Esophagus muscularis mucosa (tissue), 4 donors: Measurements from ENCODE around the gene PLEKHG4B. TPM values are rescaled to one million over a fixed set of nuclear protein-coding genes. Genes with fewer than 3 reads are reported as not detected.

Experiments
- DNase-seq: peaks from one replicate; pipeline ENCODE4 v3.0.0-alpha.2; 2017; ENCODE audit errors: extremely low spot score
- H3K27ac ChIP-seq, 4 donors: fragments of 200-600 bp; sonication (generic); replicated peaks in 1 of 4; 1 replicate in 3 of 4; 2 replicates in 1 of 4; pipeline ENCODE4 v1.5.1; 2016 to 2019; ENCODE audit warnings: mild to moderate bottlenecking in 1 of 4
- H3K27me3 ChIP-seq, 4 donors: fragments of 200-600 bp; sonication (generic); one replicate each; pipeline versions ENCODE4 v1.5.1 to v1.6.0; 2016 to 2019
- H3K36me3 ChIP-seq, 4 donors: fragments of 200-600 bp; sonication (generic); one replicate each; pipeline ENCODE4 v1.5.1; 2016 to 2019
- H3K4me1 ChIP-seq, 4 donors: fragments of 200-600 bp; sonication (generic); one replicate each; pipeline ENCODE4 v1.5.1; 2016 to 2019
- H3K4me3 ChIP-seq, 4 donors: fragments of 200-600 bp; sonication (generic); 1 replicate in 2 of 4; 2 replicates in 2 of 4; pipeline ENCODE4 v1.5.1; 2016 to 2019; ENCODE audit warnings: mild to moderate bottlenecking in 4 of 4, moderate library complexity in 1 of 4
- H3K9me3 ChIP-seq, 4 donors: fragments of 200-600 bp; sonication (generic); 1 replicate in 3 of 4; 2 replicates in 1 of 4; pipeline ENCODE4 v1.5.1; 2016 to 2019
- EP300 ChIP-seq: sonication (generic); formaldehyde crosslinking; IDR thresholded peaks from one replicate; pipeline ENCODE4 v1.6.1; 2017; ENCODE audit warnings: antibody characterized with exemption
- POLR2A ChIP-seq: fragments of 450-650 bp; IDR thresholded peaks from one replicate; pipeline ENCODE4 v1.6.1; 2017; ENCODE audit warnings: antibody characterized with exemption, moderate library complexity, mild to moderate bottlenecking, low read depth
- POLR2AphosphoS5 ChIP-seq, 2 donors: sonication (generic); formaldehyde crosslinking; IDR thresholded peaks; one replicate each; pipeline ENCODE4 v1.6.1; 2017; ENCODE audit warnings: antibody characterized with exemption in 2 of 2
- WGBS: methylation state at CpG from one replicate; pipeline ENCODE4 v1.1.5; 2018; 5-methylcytosine and 5-hydroxymethylcytosine counted together
- intact Hi-C: fragments of 100-400 bp; cut with DNase I; formaldehyde crosslinking; loops from one replicate; pipeline ENCODE4 v1.15.1; 2023
- total RNA-seq, 4 donors: library from RNA; depleted of rRNA; stranded (reverse); fragments of >200 nt; gene quantifications; one replicate each; pipeline versions ENCODE4 v1.1.0 to v1.2.1, GENCODE V29; 2016
- TF ChIP-seq, protein P1 (sequence below), 3 experiments: fragments of 200-600 bp in 2 of 3; fragments of 450-650 bp in 1 of 3; sonication (generic) in 2 of 3; IDR thresholded peaks; one replicate each; pipeline ENCODE4 v1.5.1; 2017 to 2019; ENCODE audit warnings: antibody characterized with exemption in 3 of 3, mild to moderate bottlenecking in 2 of 3, moderate library complexity in 1 of 3

The PLEKHG4B gene
- total RNA-seq, 4 donors from 2014 or later = under 0.01 to 0.46 TPM; not detected in 2

DNA sequence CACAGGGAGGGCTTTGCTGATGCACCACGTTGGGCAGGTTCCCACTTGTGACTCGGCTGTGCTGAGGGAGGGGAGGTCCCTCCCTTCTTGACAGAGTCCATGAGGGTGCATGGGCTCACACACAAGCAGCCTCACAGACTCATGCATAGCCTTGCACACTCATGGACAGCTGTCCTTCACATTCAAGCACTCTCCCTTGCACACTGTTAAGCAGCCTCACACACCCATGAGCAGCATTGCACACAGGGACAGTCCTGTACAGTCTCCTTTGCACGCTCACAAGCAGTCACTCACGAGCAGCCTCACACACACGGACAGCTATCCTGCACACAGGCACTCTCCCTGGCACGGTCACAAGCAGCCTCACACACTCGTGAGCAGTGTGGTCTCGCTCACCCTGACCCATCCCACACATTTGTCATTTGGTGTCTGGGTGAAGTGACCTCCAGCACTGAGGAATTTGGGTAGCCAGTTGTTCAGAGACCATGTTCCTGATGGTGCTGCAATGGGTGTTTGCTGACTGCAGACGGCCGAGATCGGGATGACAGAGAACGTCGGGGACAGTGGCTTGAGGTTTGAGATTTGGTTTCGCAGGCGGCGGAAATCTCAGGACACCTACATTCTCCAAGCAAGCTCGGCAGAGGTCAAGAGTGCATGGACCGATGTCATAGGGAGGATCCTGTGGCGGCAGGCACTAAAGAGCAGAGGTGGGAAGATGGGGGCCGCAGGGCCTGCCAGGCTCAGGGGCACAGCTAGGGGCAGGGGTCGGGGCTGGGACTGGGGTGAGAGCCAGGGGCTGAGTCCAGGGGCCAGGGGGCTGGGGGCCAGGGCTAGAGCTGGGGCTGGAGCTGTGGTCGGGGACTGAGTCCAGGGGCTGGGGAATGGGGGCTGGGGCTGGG, 81.7 kb downstream of the PLEKHG4B start:
- TF ChIP-seq, protein P1, sequence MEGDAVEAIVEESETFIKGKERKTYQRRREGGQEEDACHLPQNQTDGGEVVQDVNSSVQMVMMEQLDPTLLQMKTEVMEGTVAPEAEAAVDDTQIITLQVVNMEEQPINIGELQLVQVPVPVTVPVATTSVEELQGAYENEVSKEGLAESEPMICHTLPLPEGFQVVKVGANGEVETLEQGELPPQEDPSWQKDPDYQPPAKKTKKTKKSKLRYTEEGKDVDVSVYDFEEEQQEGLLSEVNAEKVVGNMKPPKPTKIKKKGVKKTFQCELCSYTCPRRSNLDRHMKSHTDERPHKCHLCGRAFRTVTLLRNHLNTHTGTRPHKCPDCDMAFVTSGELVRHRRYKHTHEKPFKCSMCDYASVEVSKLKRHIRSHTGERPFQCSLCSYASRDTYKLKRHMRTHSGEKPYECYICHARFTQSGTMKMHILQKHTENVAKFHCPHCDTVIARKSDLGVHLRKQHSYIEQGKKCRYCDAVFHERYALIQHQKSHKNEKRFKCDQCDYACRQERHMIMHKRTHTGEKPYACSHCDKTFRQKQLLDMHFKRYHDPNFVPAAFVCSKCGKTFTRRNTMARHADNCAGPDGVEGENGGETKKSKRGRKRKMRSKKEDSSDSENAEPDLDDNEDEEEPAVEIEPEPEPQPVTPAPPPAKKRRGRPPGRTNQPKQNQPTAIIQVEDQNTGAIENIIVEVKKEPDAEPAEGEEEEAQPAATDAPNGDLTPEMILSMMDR (IDR thresholded peaks at IDR 0.05) = no peak
- TF ChIP-seq POLR2A = no peak
- no peak for TF ChIP-seq EP300
- intact Hi-C loops = no loop called here
- Histone ChIP-seq H3K27ac (no peak overlapping the region), H3K9me3 (no peaks in the 10 kb centered on the region), H3K4me1 (peaks cover 4 to 9% (median 4%) of the 10 kb centered on the region in 4 donors), H3K4me3 (no peak overlapping the region), H3K27me3 (peaks cover 0 to 17% (median 0%) of the 10 kb centered on the region in 4 donors), H3K36me3 (no peaks in the 10 kb centered on the region)
- 87% methylated on average over 20 of the region's 22 CpGs for WGBS
- DNase-seq = no peak

DNA sequence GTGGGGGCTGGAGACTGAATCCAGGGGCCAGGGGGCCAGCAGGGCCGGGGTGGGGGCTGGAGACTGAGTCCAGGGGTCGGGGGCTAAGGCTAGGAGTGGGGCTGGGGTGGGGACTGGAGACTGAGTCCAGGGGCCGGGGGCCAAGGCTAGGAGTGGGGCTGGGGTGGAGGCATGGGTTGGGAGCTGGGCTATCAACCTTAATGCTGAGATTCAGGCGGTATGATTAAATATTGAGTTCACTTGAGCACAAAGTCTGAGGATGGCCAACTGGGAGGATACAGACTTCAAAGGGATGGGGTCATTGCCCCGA, 82.3 kb downstream of the PLEKHG4B start:
- TF ChIP-seq POLR2A (no peak), POLR2AphosphoS5 (IDR thresholded peaks at IDR 0.05) (no peak), EP300 (no peak)
- TF ChIP-seq, protein P1 (IDR thresholded peaks at IDR 0.05) = no peak
- DNase-seq = no peak
- no peak overlapping the region for H3K4me3 ChIP-seq
- 88% methylated on average over 5 of the region's 5 CpGs for WGBS
- H3K27ac ChIP-seq = no peak overlapping the region
- H3K27me3 ChIP-seq = peaks cover 0 to 17% (median 0%) of the 10 kb centered on the region in 4 donors
- no peaks in the 10 kb centered on the region for H3K36me3 ChIP-seq
- peaks cover 0 to 5% (median 1%) of the 10 kb centered on the region in 4 donors for H3K4me1 ChIP-seq
- intact Hi-C loops = no loop called here
- H3K9me3 ChIP-seq = no peaks in the 10 kb centered on the region

DNA sequence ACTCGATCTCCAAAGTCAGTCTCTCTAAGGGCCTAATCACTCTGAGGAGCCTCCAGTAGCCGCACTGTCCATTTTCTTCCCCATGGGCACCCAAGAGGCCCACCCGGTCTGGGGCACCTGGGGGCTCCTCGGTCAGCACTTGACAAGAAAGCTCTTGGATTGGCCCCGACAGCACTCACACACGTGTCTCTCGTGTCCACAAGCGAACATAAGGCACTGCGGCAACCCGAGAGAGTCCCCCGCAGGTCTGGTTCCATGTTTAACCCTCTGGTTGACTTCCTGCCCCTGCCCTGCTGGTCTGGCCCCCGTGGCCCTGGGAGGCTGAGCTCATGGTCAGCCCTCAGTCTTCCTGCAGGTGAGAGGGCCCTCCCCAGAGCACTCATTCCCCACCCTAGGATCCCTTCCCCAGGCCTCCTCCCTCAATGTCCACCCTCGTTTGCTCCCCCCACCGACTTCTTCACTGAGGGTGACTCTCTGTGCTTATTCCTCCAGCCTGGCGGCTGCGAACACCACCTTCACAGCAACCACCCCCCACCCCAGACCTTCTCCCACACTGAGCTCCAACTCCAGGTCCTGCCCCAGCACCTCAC, 83.0 kb downstream of the PLEKHG4B start:
- peaks cover 0 to 17% (median 0%) of the 10 kb centered on the region in 4 donors for H3K27me3 ChIP-seq
- no peak for TF ChIP-seq EP300
- no peak for TF ChIP-seq POLR2A
- TF ChIP-seq POLR2AphosphoS5 (IDR thresholded peaks at IDR 0.05) = no peak
- TF ChIP-seq, protein P1 (IDR thresholded peaks at IDR 0.05) = no peak
- H3K4me3 ChIP-seq = no peak overlapping the region
- H3K27ac ChIP-seq = no peak overlapping the region
- DNase-seq = no peak
- H3K9me3 ChIP-seq = no peaks in the 10 kb centered on the region
- intact Hi-C loops = no loop called here
- 94% methylated on average over 16 of the region's 16 CpGs for WGBS
- H3K36me3 ChIP-seq = no peaks in the 10 kb centered on the region
- no peaks in the 10 kb centered on the region for H3K4me1 ChIP-seq

DNA sequence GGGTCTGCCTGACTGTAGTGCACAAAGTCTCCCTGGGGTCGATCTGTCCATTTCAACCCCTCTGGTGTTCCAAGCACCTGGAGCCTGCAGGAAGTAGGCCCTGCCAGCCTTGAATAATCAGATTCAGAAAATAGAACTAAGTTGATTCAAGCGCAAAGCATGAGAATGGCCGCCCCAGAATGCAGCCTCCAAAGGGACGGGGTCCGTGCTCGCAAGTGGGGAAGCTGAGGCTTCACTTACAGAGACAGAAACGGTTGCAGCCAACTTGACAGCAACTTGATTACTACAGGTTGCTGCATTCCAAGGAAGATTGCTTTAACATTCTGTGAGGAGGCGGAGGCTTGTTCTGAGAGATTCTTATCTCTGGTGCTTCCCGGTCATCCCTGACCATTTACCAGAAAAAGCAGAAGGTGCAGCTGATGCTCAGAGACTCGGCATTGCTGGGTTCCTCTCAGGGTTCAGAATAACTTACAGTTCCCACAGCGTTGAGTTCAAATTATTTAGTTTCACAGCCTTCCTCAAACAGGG, 84.4 kb downstream of the PLEKHG4B start:
- DNase-seq = no peak
- Histone ChIP-seq H3K4me3 (no peak overlapping the region), H3K4me1 (no peaks in the 10 kb centered on the region), H3K9me3 (no peaks in the 10 kb centered on the region), H3K27ac (no peak overlapping the region), H3K27me3 (peaks cover 0 to 20% (median 0%) of the 10 kb centered on the region in 4 donors), H3K36me3 (no peaks in the 10 kb centered on the region)
- intact Hi-C loops = no loop called here
- TF ChIP-seq, protein P1 (IDR thresholded peaks at IDR 0.05) = no peak
- no peak for TF ChIP-seq POLR2A
- TF ChIP-seq EP300 = no peak
- TF ChIP-seq POLR2AphosphoS5 (IDR thresholded peaks at IDR 0.05) = no peak
- WGBS = 75% methylated on average over 8 of the region's 11 CpGs
